D721Med (cell line): ENCODE results near the gene RNF17.

ENCODE experiments used
- DNase-seq: peaks from one replicate; pipeline ENCODE4 v3.0.0; 2011; ENCODE audit warnings: low spot score; ENCODE audit not compliant: insufficient read length
- FAIRE-seq: peaks from 2 replicates; lab custom pipeline; 2011; peaks lifted over from hg19 to GRCh38; lab: Jason Lieb, UNC
- CTCF ChIP-seq: IDR thresholded peaks from 2 replicates; pipeline ENCODE4 v1.5.1; 2012; ENCODE audit warnings: mild to moderate bottlenecking, control low read depth; ENCODE audit not compliant: insufficient read depth; ENCODE audit errors: missing control alignments

Gene RNF17

GRCh38 chr13:24763596-24764275, at the start of gene RNF17:
RNF17 (plus strand) TSS chr13:24764169; CDS start chr13:24764204, 35 bp downstream.
- FAIRE-seq (no peak), DNase-seq (no peak)
- TF ChIP-seq CTCF, result no peak

GRCh38 chr13:24716011-24716410, 48.0 kb upstream of the RNF17 start:
- DNase-seq, result no peak
- TF ChIP-seq CTCF, result no peak
- no peak for FAIRE-seq

- no peak for DNase-seq
- TF ChIP-seq CTCF, result no peak
- no peak for FAIRE-seq
Observed at GRCh38 chr13:24716446-24716845, 47.5 kb upstream of the RNF17 start.

GRCh38 chr13:24717217-24717616, 46.8 kb upstream of the RNF17 start:
- DNase-seq (no peak), FAIRE-seq (no peak)
- TF ChIP-seq CTCF, result no peak

GRCh38 chr13:24718192-24718965, 45.6 kb upstream of the RNF17 start:
- no peak for FAIRE-seq
- TF ChIP-seq CTCF, result no peak
- DNase-seq, result no peak

GRCh38 chr13:24719139-24719538, 44.8 kb upstream of the RNF17 start:
- TF ChIP-seq CTCF, result no peak
- DNase-seq (no peak), FAIRE-seq (no peak)

GRCh38 chr13:24723206-24723605, 40.8 kb upstream of the RNF17 start:
- DNase-seq, result no peak
- TF ChIP-seq CTCF, result no peak
- no peak for FAIRE-seq
